ENCODE results near the gene HOXA5. TPM values are rescaled to one million over a fixed set of nuclear protein-coding genes. Genes with fewer than 3 reads are reported as not detected.

Gene HOXA5
- total RNA-seq, 4 donors from 2014 or later, result 3.6 to 8.2 (median 6.8) TPM

DNA sequence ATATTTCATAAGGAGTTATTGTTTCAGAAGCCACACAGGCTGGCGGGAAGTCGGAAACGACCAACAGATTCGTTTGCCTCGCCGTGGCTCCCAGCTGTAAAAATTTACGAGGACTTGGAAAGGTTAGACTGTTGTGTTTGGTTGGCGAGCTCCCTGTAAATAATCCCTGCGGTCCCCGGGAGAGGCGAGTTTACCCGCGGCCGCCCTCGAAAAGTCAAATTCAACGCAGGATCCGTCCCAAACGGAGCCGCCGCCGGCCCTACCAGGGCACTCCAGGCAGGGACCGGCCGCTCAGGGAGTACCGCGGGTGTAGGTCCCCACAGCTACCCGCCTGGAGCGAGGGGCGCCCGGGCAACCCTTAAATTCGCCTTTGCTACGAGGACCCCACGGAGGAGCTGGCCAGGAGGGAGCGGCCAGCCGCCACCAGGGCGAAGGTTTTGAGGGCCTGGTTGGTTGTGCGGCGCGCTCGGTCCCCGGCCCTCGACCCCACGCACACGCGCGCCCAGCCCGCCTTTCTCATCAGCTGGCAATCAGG is 22.6 kb upstream of the HOXA5 start:
- Histone ChIP-seq H3K9me3 (no peaks in the 10 kb centered on the region), H3K27me3 (peaks cover 43 to 100% (median 73%) of the 10 kb centered on the region in 4 donors), H3K36me3 (no peaks in the 10 kb centered on the region), H3K27ac (no peak overlapping the region), H3K4me1 (peaks cover 21 to 65% (median 37%) of the 10 kb centered on the region in 3 donors), H3K4me3 (peak overlapping the region in 3 of 4 donors; percentile 7 to 51 (median 41))
- intact Hi-C loops (cut with DNase I), result loop anchor here (5.0 to 10.0 kb wide), 2 partner anchors 789 to 1311 kb away; no protein-coding TSS in a partner anchor
- 20 to 23% methylated on average over 8 to 11 of the region's 46 CpGs for WGBS, 2 donors
- no peak for DNase-seq
- TF ChIP-seq POLR2A (IDR thresholded peaks at IDR 0.05), result no peak
- TF ChIP-seq CTCF (IDR thresholded peaks at IDR 0.05), result no peak

GRCh38 chr7:27165089-27165995 is 21.9 kb upstream of the HOXA5 start, which contains the start of gene HOXA9:
Gene HOXA9 (minus strand): TSS chr7:27165537. CDS start chr7:27165457, 80 bp downstream.
- Histone ChIP-seq H3K4me3 (peak within 1 kb of the TSS; percentile 8 to 51 (median 26)), H3K4me1 (peaks cover 28 to 71% (median 44%) of the 10 kb centered on the region in 3 donors), H3K36me3 (no peaks in the 10 kb centered on the region), H3K27me3 (peaks cover 37 to 99% (median 69%) of the 10 kb centered on the region in 4 donors), H3K27ac (peak within 1 kb of the TSS in 1 of 4 donors; percentile 21), H3K9me3 (no peaks in the 10 kb centered on the region)
- 12 to 16% methylated on average over 25 to 42 of the region's 82 CpGs for WGBS, 2 donors
- no peak for DNase-seq
- TF ChIP-seq POLR2A (IDR thresholded peaks at IDR 0.05) (peak in 1 of 4 donors; percentile 4), CTCF (IDR thresholded peaks at IDR 0.05) (no peak)
- intact Hi-C loops (cut with DNase I), result loop anchor here (5.0 to 10.0 kb wide), 2 partner anchors 788 to 1311 kb away; no protein-coding TSS in a partner anchor

- no peaks in the 10 kb centered on the region for H3K9me3 ChIP-seq
- WGBS, 2 donors, result 0 to 16% methylated on average over 2 to 20 of the region's 47 CpGs
- intact Hi-C loops (cut with DNase I), result loop anchor here (5.0 to 10.0 kb wide), 2 partner anchors 787 to 1310 kb away; no protein-coding TSS in a partner anchor
- TF ChIP-seq CTCF (IDR thresholded peaks at IDR 0.05), result no peak
- TF ChIP-seq POLR2A (IDR thresholded peaks at IDR 0.05), result no peak
- no peaks in the 10 kb centered on the region for H3K36me3 ChIP-seq
- H3K27me3 ChIP-seq, result peaks cover 29 to 99% (median 68%) of the 10 kb centered on the region in 4 donors
- no peak for DNase-seq
- peak overlapping the region in 1 of 4 donors; percentile 21 for H3K27ac ChIP-seq
- H3K4me3 ChIP-seq, result peak overlapping the region; percentile 8 to 51 (median 26)
- peaks cover 25 to 69% (median 45%) of the 10 kb centered on the region in 3 donors for H3K4me1 ChIP-seq
These were observed 21.0 kb upstream of the HOXA5 start for GRCh38 chr7:27164367-27165088.

- no peak for DNase-seq
- no peaks in the 10 kb centered on the region for H3K36me3 ChIP-seq
- WGBS, 2 donors, result 47 to 55% methylated on average over 12 of the region's 12 CpGs
- H3K9me3 ChIP-seq, result no peaks in the 10 kb centered on the region
- no peak overlapping the region for H3K27ac ChIP-seq
- peaks cover 24 to 64% (median 41%) of the 10 kb centered on the region in 3 donors for H3K4me1 ChIP-seq
- TF ChIP-seq POLR2A (IDR thresholded peaks at IDR 0.05), result no peak
- no peak for TF ChIP-seq CTCF (IDR thresholded peaks at IDR 0.05)
- peak overlapping the region in 2 of 4 donors; percentile 41 to 51 for H3K4me3 ChIP-seq
- H3K27me3 ChIP-seq, result peaks cover 27 to 99% (median 69%) of the 10 kb centered on the region in 4 donors
- intact Hi-C loops (cut with DNase I), result loop anchor here (10.0 kb wide), 1 partner anchor 1309 kb away; no protein-coding TSS in a partner anchor
These were observed 20.5 kb upstream of the HOXA5 start for GRCh38 chr7:27164045-27164366.
